SK-N-SH (cell line): ENCODE measurements around the gene CLCN3. TPM values are rescaled to one million over a fixed set of nuclear protein-coding genes. Genes with fewer than 3 reads are reported as not detected.

Source experiments
- CTCF ChIA-PET: fragments of 300-600, 350-600 bp; formaldehyde crosslinking; extraction: SDS; loops from one replicate; lab custom pipeline; 2021; lab: Yijun Ruan, JAX
- POLR2A ChIA-PET: fragments of 350-600 bp; sonication (Branson Sonifier 250); formaldehyde crosslinking; extraction: SDS; loops from one replicate; lab custom pipeline; 2020; ENCODE audit warnings: antibody characterized with exemption, inconsistent platforms; lab: Yijun Ruan, JAX
- DNase-seq: peaks from one replicate; pipeline ENCODE4 v3.0.0; 2012
- H2AFZ ChIP-seq: fragments of 200-600 bp; sonication (generic); 2 replicates; pipeline ENCODE4 v1.8.1; 2016; ENCODE audit warnings: antibody characterized with exemption, mild to moderate bottlenecking, low read depth
- H3F3A ChIP-seq: fragments of 200-600 bp; sonication (generic); replicated peaks from 2 replicates; pipeline ENCODE3; 2016; ENCODE audit warnings: antibody characterized with exemption, mild to moderate bottlenecking; ENCODE audit not compliant: insufficient read depth
- H3K27ac ChIP-seq, 2 experiments: fragments of 200-500 bp in 1 of 2; fragments of 200-600 bp in 1 of 2; sonication (Bioruptor generic) in 1 of 2; sonication (generic), shearing (Covaris generic) in 1 of 2; 2 replicates each; pipeline versions ENCODE4 v1.5.1 to v1.6.1; 2014 to 2016; ENCODE audit warnings: low read depth in 2 of 2, inconsistent platforms in 1 of 2, low read length in 1 of 2, mild to moderate bottlenecking in 1 of 2, mixed read lengths in 1 of 2
- H3K27me3 ChIP-seq: fragments of 200-600 bp; sonication (generic), shearing (Covaris generic); 2 replicates; pipeline ENCODE4 v1.6.1; 2016; ENCODE audit warnings: mixed run types; ENCODE audit not compliant: insufficient read depth
- H3K36me3 ChIP-seq, 2 experiments: fragments of 200-500 bp in 1 of 2; fragments of 200-600 bp in 1 of 2; sonication (Bioruptor generic) in 1 of 2; sonication (generic) in 1 of 2; replicated peaks in 1 of 2; 2 replicates each; pipeline versions ENCODE3 to v1.5.1; 2014 to 2016; ENCODE audit warnings: low read length in 1 of 2, mild to moderate bottlenecking in 1 of 2; ENCODE audit not compliant: insufficient read depth in 2 of 2, control insufficient read depth in 1 of 2
- H3K4me1 ChIP-seq, 2 experiments: fragments of 200-500 bp in 1 of 2; fragments of 200-600 bp in 1 of 2; sonication (Bioruptor generic) in 1 of 2; sonication (generic), shearing (Covaris generic) in 1 of 2; 2 replicates each; pipeline versions ENCODE4 v1.5.1 to v1.6.1; 2014 to 2016; ENCODE audit warnings: low read depth in 1 of 2, low read length in 1 of 2, mixed run types in 1 of 2; ENCODE audit not compliant: insufficient read depth in 2 of 2, control insufficient read depth in 1 of 2
- H3K4me2 ChIP-seq: fragments of 200-600 bp; sonication (generic), shearing (Covaris generic); 2 replicates; pipeline ENCODE4 v1.6.1; 2017; ENCODE audit warnings: mixed run types
- H3K4me3 ChIP-seq, 2 experiments: fragments of 200-500 bp in 1 of 2; fragments of 200-600 bp in 1 of 2; sonication (Bioruptor generic) in 1 of 2; sonication (generic), shearing (Covaris generic) in 1 of 2; 2 replicates each; pipeline versions ENCODE4 v1.5.1 to v1.8.1; 2014 to 2016; ENCODE audit warnings: low read depth in 2 of 2, inconsistent platforms in 1 of 2, low read length in 1 of 2, mild to moderate bottlenecking in 1 of 2, mixed read lengths in 1 of 2, moderate library complexity in 1 of 2
- H3K79me2 ChIP-seq: fragments of 200-600 bp; sonication (generic); 2 replicates; pipeline ENCODE4 v1.8.1; 2017; ENCODE audit warnings: mild to moderate bottlenecking; ENCODE audit not compliant: insufficient read depth
- H3K9ac ChIP-seq: fragments of 200-600 bp; sonication (generic); 2 replicates; pipeline ENCODE4 v1.6.1; 2017; ENCODE audit warnings: mixed run types
- H3K9me2 ChIP-seq: fragments of 200-600 bp; sonication (generic); 2 replicates; pipeline ENCODE4 v1.6.1; 2017; ENCODE audit warnings: mixed run types
- H3K9me3 ChIP-seq: fragments of 200-600 bp; sonication (generic); 2 replicates; pipeline ENCODE4 v1.6.1; 2017; ENCODE audit warnings: mixed run types, mild to moderate bottlenecking, moderate library complexity
- H4K20me1 ChIP-seq: fragments of 200-600 bp; sonication (generic); 2 replicates; pipeline ENCODE4 v1.6.1; 2017; ENCODE audit warnings: mild to moderate bottlenecking, mixed run types; ENCODE audit not compliant: insufficient read depth
- CHD2 ChIP-seq: fragments of 150-350 bp; IDR thresholded peaks from 2 replicates; pipeline ENCODE4 v1.6.1; 2018; ENCODE audit warnings: low read length; ENCODE audit not compliant: partially characterized antibody
- CTCF ChIP-seq: fragments of 200-600 bp; sonication (generic); IDR thresholded peaks from 2 replicates; pipeline ENCODE4 v1.6.1; 2017; ENCODE audit warnings: antibody characterized with exemption, mild to moderate bottlenecking, moderate library complexity
- FOXJ3 ChIP-seq: sonication (generic); formaldehyde crosslinking; IDR thresholded peaks from 2 replicates; pipeline ENCODE4 v1.5.1; 2020; ENCODE audit warnings: mild to moderate bottlenecking, missing genetic modification reagents
- GATA2 ChIP-seq: sonication (generic); formaldehyde crosslinking; IDR thresholded peaks from 2 replicates; pipeline ENCODE4 v1.5.0; 2020; ENCODE audit warnings: mild to moderate bottlenecking, missing genetic modification reagents
- MAX ChIP-seq: IDR thresholded peaks from 2 replicates; pipeline ENCODE4 v1.4.0; 2012; ENCODE audit warnings: low read depth
- NRF1 ChIP-seq: IDR thresholded peaks from 2 replicates; pipeline ENCODE4 v1.6.1; 2012; ENCODE audit warnings: low read depth, mild to moderate bottlenecking, low read length
- RAD21 ChIP-seq: IDR thresholded peaks from 2 replicates; pipeline ENCODE4 v1.6.1; 2012; ENCODE audit warnings: mild to moderate bottlenecking, low read length
- RXRA ChIP-seq: IDR thresholded peaks from 2 replicates; pipeline ENCODE4 v1.4.0; 2012; ENCODE audit warnings: low read depth, mild to moderate bottlenecking, borderline replicate concordance
- SIN3A ChIP-seq: IDR thresholded peaks from 2 replicates; pipeline ENCODE4 v1.6.1; 2012; ENCODE audit warnings: low read depth, mild to moderate bottlenecking, low read length, moderate library complexity, borderline replicate concordance
- TEAD4 ChIP-seq: IDR thresholded peaks from 2 replicates; pipeline ENCODE4 v1.4.0; 2012; ENCODE audit warnings: mild to moderate bottlenecking, borderline replicate concordance; ENCODE audit not compliant: insufficient read depth
- YY1 ChIP-seq: IDR thresholded peaks from 2 replicates; pipeline ENCODE4 v1.4.0; 2012; ENCODE audit warnings: low read depth, mild to moderate bottlenecking
- WGBS: methylation state at CpG from one replicate; pipeline ENCODE4 v1.1.6; 2017; ENCODE audit warnings: low lambda C conversion rate; 5-methylcytosine and 5-hydroxymethylcytosine counted together
- polyA plus RNA-seq, 3 experiments: library from polyadenylated mRNA; depleted of rRNA; stranded (reverse); fragments of >200 nt; gene quantifications; 2 replicates each; pipeline ENCODE4 v1.2.3, GENCODE V29; 2012
- TF ChIP-seq, protein P1 (sequence below): IDR thresholded peaks from 2 replicates; pipeline ENCODE4 v1.4.0; 2012; ENCODE audit warnings: low read depth, borderline replicate concordance
- TF ChIP-seq, protein P2 (sequence below): IDR thresholded peaks from 2 replicates; pipeline ENCODE4; 2012
- TF ChIP-seq, protein P3 (sequence below): fragments of 150-350 bp; IDR thresholded peaks from 2 replicates; pipeline ENCODE4 v1.6.1; 2017; ENCODE audit warnings: antibody characterized with exemption, low read length, low read depth, borderline replicate concordance

The CLCN3 gene
- polyA plus RNA-seq, 1 of the 3 experiments (the other 2 are of a cell fraction) = 11.8 TPM

DNA sequence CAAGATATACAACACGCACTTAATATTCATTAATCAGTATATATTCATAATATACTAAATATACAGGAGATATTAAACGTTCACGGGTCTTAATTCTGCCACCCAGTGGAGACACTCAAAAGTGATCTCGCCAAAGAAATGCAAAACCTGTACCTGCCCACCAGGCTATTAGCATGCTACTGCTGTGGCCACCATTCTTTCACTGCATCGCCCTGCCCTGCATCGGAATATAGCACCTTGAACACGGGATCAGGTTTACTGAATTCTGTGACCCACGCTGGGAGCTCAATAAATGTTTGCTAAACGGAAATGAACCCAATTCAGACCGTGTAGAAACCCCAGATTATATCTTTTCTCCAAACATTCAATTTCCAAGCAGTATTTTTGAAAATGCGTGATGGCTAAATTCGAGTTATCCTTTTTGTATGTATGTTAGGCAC, 840 bp upstream of the CLCN3 start:
- Histone ChIP-seq H3K4me3 (peak overlapping the region; percentile 83 to 92), H3F3A (peaks cover 7% of the 10 kb centered on the region), H3K9ac (peak overlapping the region; percentile 98), H3K4me1 (peaks cover 3 to 7% of the 10 kb centered on the region in 2 experiments; a peak in 2 of 4 replicates), H2AFZ (peak overlapping the region; percentile 94), H3K9me3 (no peaks in the 10 kb centered on the region), H4K20me1 (no peaks in the 10 kb centered on the region), H3K36me3 (no peaks in the 10 kb centered on the region), H3K27me3 (no peaks in the 10 kb centered on the region), H3K27ac (peak overlapping the region; percentile 88 to 97), H3K79me2 (peaks cover 42% of the 10 kb centered on the region), H3K4me2 (peak overlapping the region; percentile 82), H3K9me2 (no peaks in the 10 kb centered on the region)
- DNase-seq = peak; percentile 42
- WGBS = 5% methylated on average over 12 of the region's 12 CpGs
- POLR2A ChIA-PET = interaction anchor here (0.8 kb wide), 1 partner anchor 698 kb away, joined by 3 read pairs; no protein-coding TSS in a partner anchor
- CTCF ChIA-PET = interaction anchor here (0.6 to 2.2 kb wide), 21 partner anchors 11 to 431 kb away, joined by 3 to 7 read pairs (median 4); partner anchors contain the start of gene MFAP3L
- TF ChIP-seq RAD21 (peak; percentile 39), SIN3A (no peak), NRF1 (no peak), CTCF (peak; percentile 70), RXRA (no peak), CHD2 (no peak)
- TF ChIP-seq, protein P1, sequence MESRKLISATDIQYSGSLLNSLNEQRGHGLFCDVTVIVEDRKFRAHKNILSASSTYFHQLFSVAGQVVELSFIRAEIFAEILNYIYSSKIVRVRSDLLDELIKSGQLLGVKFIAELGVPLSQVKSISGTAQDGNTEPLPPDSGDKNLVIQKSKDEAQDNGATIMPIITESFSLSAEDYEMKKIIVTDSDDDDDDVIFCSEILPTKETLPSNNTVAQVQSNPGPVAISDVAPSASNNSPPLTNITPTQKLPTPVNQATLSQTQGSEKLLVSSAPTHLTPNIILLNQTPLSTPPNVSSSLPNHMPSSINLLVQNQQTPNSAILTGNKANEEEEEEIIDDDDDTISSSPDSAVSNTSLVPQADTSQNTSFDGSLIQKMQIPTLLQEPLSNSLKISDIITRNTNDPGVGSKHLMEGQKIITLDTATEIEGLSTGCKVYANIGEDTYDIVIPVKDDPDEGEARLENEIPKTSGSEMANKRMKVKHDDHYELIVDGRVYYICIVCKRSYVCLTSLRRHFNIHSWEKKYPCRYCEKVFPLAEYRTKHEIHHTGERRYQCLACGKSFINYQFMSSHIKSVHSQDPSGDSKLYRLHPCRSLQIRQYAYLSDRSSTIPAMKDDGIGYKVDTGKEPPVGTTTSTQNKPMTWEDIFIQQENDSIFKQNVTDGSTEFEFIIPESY = no peak
- TF ChIP-seq, protein P2, sequence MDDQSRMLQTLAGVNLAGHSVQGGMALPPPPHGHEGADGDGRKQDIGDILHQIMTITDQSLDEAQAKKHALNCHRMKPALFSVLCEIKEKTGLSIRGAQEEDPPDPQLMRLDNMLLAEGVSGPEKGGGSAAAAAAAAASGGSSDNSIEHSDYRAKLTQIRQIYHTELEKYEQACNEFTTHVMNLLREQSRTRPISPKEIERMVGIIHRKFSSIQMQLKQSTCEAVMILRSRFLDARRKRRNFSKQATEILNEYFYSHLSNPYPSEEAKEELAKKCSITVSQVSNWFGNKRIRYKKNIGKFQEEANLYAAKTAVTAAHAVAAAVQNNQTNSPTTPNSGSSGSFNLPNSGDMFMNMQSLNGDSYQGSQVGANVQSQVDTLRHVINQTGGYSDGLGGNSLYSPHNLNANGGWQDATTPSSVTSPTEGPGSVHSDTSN = no peak

DNA sequence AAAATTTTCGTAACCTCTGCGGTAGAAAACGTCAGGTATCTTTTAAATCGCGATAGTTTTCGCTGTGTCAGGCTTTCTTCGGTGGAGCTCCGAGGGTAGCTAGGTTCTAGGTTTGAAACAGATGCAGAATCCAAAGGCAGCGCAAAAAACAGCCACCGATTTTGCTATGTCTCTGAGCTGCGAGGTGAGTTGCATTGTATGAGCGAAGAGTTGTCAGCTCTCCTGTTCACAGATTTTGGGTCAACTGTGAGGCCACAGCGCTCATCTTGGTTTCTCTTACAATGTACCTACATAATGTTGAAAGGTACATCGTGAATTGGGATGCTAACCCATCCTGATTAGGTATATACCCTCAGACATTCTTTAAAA, 486 bp downstream of the CLCN3 start:
- H3K4me3 ChIP-seq = peak overlapping the region; percentile 83 to 92
- POLR2A ChIA-PET = no interaction called here
- H2AFZ ChIP-seq = peak overlapping the region; percentile 85
- peak overlapping the region; percentile 82 for H3K4me2 ChIP-seq
- CTCF ChIA-PET = interaction anchor here (1.1 to 2.2 kb wide), 4 partner anchors 8 to 406 kb away, joined by 3 to 6 read pairs (median 4); partner anchors contain the start of gene MFAP3L
- no peaks in the 10 kb centered on the region for H3K27me3 ChIP-seq
- H3K9ac ChIP-seq = peak overlapping the region; percentile 98
- TF ChIP-seq MAX (no peak), GATA2 (CRISPR knock-in tag) (no peak), TEAD4 (no peak), YY1 (0 out of 2 replicates have a peak, but pooled peaks have one; percentile 10), FOXJ3 (CRISPR knock-in tag) (no peak)
- TF ChIP-seq, protein P3, sequence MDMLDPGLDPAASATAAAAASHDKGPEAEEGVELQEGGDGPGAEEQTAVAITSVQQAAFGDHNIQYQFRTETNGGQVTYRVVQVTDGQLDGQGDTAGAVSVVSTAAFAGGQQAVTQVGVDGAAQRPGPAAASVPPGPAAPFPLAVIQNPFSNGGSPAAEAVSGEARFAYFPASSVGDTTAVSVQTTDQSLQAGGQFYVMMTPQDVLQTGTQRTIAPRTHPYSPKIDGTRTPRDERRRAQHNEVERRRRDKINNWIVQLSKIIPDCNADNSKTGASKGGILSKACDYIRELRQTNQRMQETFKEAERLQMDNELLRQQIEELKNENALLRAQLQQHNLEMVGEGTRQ = no peak
- TF ChIP-seq, all 33 proteins: peak for 1
- peaks cover 55% of the 10 kb centered on the region for H3K79me2 ChIP-seq
- peaks cover 7% of the 10 kb centered on the region for H3F3A ChIP-seq
- no peaks in the 10 kb centered on the region for H4K20me1 ChIP-seq
- no peaks in the 10 kb centered on the region for H3K9me3 ChIP-seq
- WGBS = 0% methylated on average over 14 of the region's 14 CpGs
- H3K4me1 ChIP-seq = peaks cover 0 to 9% of the 10 kb centered on the region in 2 experiments; a peak in 2 of 4 replicates
- peak overlapping the region; percentile 94 to 97 for H3K27ac ChIP-seq
- H3K36me3 ChIP-seq = no peaks in the 10 kb centered on the region
- peak; percentile 27 for DNase-seq
- no peaks in the 10 kb centered on the region for H3K9me2 ChIP-seq
